ENCODE data around the gene CRYBB3.
"Not testable (repeated sequence)": the region's sequence is repeated elsewhere in the genome, so short reads cannot be mapped to it uniquely, and the experiment has no call there.

Gene CRYBB3

DNA sequence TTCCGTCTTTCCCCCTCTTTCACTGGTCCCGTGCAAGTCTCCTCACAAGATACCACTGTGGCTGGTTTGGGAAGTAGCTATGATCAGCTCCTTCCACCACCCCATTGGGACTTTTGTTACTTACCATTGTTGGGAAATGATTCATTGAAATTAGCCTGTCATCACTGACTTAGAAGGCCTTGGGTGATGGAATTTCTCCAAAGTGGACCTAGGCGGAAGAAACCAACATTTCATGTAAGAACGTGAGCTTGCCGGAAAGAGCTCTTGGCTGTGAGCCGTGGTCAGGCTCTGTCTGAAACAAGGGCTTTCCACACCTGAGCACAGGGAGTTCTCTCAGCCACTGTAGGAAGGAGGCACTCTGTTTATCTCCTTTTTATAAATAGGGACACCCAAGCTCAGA, 23.5 kb upstream of the CRYBB3 start:
- no peak for DNase-seq

DNA sequence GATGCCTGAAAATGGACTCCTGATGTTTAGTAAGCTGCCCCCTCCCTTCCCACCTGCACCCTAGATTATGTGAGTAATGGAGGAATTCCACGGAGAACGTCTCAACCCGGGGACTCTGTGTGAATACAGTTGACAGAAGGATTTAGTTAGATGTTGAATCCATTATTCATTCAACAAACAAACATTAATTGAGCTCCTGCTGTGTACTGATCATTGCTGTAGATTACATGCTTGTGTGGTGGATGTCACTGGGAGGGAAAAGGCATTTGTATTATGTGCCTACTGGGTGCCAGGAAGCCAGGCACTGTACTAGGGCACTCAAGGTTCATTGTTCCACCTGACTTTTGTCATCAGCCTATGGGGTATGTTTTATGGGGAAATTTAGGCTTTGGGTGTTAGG, 22.9 kb upstream of the CRYBB3 start:
- no peak for DNase-seq

DNA sequence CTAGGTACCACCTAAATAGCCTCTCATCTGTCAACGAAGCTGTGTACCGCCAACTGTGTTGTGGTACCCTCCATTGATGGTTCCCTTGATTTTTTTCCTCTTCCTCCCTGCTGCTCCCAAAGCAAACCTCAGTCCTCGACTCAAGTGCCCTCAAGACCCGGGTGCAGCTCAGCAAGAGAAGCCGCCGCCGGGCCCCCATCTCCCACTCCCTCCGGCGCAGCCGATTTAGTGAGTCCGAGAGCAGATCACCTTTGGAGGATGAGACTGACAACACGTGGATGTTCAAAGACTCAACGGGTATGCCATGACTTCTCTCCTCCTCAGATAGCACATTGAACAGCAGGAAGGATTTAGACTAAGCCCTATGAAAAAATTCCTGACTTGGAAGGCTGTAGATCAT, 22.4 kb upstream of the CRYBB3 start:
- no peak for DNase-seq

DNA sequence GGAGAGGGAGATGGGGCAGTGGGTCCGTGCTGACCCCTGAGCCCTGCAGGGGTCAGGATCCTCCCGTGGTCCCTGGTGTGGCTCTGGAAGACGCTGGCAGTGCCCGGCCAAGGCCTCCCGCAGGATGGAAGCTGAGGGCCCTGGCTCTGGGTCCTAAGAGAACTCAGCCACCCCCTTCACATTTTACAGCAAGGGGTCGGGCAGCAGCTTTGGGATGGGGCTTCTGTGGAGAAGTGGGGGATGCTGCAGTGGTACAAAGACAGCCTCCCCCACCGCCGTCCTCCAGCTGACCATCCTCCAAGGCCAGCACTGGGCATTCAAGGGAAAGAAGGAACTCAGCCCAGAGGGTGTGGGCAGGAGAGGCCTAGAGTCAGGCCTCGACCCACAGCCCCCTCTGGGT, 21.8 kb upstream of the CRYBB3 start:
- DNase-seq, result no peak

DNA sequence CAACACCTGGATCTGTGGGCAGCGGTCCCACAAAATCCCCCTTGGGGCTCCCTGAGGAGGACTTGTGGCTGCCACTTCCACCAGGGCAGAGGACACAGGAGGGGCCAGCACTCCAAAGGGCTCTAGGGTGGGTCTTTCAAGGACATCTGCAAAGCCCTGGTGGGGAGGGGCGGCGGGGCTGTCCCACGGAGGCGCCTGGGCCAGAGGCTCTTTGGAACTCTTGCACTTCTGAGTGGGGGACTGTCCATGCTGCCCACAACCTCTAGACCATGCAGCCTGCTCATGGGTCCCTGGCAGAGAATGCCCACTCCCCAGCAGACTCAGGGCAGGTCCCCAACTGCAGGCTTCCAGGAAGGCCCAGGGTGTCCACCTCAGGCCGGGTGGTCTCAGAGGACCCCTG, 21.3 kb upstream of the CRYBB3 start:
- not testable (repeated sequence) for DNase-seq

DNA sequence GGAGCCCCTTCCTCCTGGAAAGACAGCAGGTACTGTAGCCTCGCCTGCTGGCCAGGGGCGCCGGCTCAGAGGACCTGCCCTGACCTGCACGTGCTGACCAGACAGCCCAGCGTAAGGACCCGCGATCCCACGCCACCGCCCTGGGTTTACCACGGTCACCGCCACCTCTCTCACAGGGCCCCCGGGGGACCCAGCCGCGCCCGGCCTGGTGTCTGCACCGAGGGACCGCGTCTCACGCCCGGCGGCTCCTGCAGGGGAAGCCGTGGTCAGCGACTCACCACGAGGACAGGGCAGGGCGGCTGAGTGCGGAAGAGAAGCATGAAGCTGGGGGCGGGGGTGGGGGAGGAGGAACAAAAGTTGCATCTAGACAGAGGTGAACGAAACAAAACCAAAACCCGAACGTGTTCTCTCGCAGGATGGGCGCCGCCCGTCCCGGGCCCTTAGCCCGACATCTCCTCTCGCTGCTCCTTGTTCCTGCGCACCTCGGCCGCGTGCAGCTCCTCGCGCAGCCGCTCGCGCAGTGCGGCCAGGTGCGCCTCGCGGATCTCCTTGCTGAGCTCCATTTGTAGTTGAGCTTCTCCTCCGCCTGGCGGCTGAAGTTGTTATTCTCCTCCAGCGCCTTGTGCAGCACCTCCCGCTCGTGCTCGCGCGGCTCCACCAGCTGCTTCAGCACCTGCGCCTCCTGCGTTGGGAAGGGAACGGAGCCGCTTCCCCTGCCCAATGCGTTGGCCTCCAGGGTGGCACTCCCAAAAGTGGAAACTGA, 20.6 kb upstream of the CRYBB3 start:
- not testable (repeated sequence) for DNase-seq

DNA sequence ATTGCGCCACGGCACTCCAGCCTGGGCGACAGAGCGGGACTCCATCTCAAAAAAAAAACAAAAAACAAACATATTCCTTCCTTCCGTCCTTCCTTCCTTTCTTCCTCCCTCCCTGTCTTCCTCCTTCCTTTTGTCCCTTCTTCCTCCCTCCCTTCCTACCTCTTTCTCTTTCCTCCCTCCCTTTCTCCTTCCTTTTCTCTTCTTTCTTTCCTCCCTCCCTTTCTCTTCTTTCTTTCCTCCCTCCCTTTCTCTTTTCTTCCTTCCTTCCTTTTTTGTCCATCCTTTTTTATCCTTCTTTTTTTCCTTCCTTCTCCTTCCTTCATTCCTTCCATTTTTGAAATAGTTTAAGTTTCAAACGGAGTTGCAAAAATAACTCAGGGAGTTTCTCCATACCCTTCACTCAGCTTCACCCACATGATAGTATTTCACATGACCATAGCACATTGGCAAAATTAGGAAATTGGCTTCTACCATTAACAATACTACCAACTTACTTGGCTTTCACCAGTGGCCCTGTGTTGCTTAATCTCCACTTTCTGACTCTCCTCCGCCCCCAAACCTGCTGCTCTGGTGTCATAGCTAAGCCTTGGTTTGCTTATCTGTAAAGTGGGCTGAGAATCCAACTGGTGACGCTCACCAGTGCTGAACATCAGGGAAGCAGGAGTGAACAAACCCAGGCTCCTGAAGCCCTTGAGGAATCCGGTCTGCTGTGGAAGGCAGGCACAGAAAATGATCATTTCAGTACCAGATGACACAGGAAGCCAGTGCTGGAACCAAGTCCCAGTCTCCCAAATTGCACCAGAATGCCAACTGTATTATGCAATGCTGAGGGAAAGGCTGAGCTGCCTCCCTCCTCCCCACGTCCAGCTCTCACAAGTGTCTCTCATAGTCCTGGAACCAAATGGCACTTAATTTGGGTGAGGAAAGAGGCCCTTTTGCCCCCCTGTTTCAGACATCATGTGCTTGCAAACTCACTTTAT, 17.2 kb upstream of the CRYBB3 start:
- DNase-seq, result no peak

GRCh38 chr22:25183949-25184619, 15.6 kb upstream of the CRYBB3 start:
- DNase-seq, result no peak

DNA sequence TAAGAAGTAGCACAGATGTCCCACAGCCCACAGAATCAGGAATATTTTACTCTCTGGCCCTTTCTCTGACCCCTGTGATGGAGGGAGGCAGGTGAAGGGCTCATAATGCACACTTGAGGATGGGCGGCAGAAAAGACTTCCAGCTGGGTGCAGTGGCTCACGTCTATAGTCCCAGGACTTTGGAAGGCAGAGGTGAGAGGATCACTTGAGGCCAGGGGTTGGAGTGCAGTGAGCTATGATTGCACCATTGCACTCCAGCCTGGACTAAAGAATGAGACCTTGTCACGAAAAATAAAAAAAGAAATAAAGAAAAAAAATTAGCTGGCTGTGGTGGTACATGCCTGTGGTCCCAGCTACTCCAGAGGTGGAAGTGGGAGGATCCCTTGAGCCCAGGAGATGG, 13.5 kb upstream of the CRYBB3 start:
- DNase-seq, result no peak

DNA sequence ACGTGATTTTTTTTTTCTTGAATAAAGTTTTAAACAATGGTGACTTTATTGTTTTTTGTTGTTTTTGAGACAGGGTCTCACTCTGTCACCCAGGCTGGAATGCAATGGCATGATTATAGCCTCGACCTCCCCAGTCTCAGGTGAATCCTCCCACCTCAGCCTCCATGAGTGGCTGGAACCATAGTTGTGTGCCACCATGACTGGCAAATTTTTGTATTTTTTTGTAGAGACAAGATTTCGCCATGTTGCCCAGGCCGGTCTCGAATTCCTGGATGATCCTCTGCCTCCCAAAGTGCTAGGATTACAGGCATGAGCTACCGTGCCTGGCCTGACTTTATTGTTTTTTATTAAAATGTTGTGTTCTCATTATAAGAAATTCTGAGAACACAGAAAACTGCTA, 12.2 kb upstream of the CRYBB3 start:
- no peak for DNase-seq

GRCh38 chr22:25192406-25192805, 7.3 kb upstream of the CRYBB3 start:
- no peak for DNase-seq

- DNase-seq, result no peak
Measured at GRCh38 chr22:25193130-25193529, 6.5 kb upstream of the CRYBB3 start.

DNA sequence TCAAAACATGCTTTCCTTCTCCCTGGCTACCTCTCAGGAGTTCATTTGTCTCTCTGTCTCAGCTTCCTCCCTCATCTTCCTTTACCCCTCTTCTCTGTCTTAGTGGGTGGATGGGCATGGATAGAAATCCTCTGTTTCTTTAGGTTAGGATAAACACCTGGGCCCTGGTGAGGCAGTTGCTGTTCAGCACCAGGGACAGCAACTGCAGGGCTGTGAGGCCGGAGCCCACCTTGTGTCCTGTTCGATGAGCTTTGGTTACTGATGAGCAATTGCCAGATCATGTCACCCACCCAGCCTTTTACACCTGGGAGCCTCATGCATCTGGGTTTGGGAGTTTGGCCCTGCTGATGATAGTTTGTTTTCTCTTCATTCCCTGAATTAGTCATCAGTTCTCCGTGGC, 6.1 kb upstream of the CRYBB3 start:
- no peak for DNase-seq

DNA sequence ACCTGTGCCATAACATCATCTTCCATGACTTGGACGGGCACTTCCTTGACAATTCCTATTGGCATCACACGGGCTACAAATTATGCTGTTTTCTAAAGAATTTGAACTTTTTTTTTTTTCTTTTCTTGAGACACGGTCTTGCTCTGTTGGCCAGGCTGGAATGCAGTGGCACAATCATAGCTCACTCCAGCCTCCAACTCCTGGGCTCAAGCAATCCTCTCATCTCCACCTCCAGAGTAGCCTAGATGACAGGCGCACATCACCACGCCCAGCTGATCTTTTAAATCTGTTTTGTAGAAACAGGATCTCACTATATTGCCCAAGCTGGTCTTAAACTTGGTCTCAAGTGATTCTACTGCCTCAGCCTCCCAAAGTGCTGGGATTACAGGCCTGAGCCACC, 3.3 kb upstream of the CRYBB3 start:
- no peak for DNase-seq

GRCh38 chr22:25197340-25197739, 2.3 kb upstream of the CRYBB3 start:
- no peak for DNase-seq

GRCh38 chr22:25200967-25201366, 1.3 kb downstream of the CRYBB3 start:
- DNase-seq, result no peak

GRCh38 chr22:25201557-25202273, 2.1 kb downstream of the CRYBB3 start:
- DNase-seq, result no peak

- DNase-seq, result peak in 1 of 2 experiments; percentile 45
Measured at GRCh38 chr22:25202290-25202921, 2.7 kb downstream of the CRYBB3 start.

- DNase-seq, result no peak
Measured at GRCh38 chr22:25203082-25203481, 3.4 kb downstream of the CRYBB3 start.

DNA sequence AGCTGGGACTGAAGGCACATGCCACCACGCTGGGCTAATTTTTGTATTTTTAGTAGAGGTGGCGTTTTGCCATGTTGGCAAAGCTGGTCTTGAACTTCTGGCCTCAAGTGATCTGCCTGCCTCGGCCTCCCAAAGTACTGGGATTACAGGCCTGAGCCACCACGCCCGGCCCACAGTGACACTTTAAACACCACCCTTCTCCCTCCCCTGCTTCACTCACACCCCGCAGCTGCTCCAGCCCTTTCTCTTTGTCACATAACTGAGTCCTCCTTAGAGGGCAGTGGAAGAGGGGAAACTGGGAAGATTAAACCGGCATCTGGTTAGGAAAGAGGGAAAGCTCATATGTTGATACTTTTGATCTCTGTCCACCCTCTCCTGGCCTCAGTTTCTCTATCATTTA, 4.9 kb downstream of the CRYBB3 start:
- DNase-seq, result not testable (repeated sequence)

DNA sequence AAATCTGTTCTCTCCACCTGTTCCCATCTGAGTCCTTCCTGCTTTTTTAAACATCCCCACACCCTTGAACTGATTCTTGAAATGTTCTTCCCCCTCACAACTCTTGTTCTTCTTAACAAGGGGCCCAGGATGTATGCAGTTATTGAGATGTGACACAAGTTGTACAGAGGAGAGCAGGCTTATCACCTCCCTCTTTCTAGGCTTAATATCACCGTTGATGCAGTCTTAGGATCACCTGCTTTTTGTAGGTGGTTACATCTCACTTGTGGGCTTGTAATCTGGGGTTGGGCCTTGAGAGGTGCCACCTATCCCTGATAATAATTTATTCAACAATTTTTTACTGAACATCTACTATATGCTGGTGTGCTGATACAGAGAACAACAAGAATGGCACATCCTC, 6.2 kb downstream of the CRYBB3 start:
- DNase-seq, result no peak

DNA sequence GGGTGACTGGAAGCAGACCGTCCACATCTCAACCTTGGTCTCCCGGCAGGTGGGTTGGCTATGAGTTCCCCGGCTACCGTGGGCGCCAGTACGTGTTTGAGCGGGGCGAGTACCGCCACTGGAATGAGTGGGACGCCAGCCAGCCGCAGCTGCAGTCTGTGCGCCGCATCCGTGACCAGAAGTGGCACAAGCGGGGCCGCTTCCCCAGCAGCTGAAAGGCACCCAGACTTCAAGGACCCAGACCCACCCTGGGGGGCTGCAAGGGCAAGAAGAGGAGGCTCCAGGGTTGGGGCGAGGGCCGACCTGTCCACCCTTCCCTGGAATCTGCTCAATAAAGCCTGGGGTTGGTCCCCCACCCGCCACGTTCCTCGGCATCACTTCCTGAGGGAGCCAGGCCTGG, 7.3 kb downstream of the CRYBB3 start:
- DNase-seq, result no peak
